Measurements from ENCODE around the gene ZNF346. TPM values are rescaled to one million over a fixed set of nuclear protein-coding genes. Genes with fewer than 3 reads are reported as not detected.

Gene ZNF346
- total RNA-seq, 3 donors from 2014 or later (not counting 1 experiment from before 2014, with no cell fraction given), result 20.2 to 27.9 (median 21.6) TPM

GRCh38 chr5:177099422-177100093 is 77.1 kb downstream of the ZNF346 start:
- Histone ChIP-seq H3K36me3 (ENCODE audit: control insufficient read depth, insufficient read depth, low read length) (no peaks in the 10 kb centered on the region), H3K27ac (ENCODE audit: low read length) (no peak overlapping the region), H3K4me1 (ENCODE audit: control insufficient read depth, insufficient read depth, low read length) (no peaks in the 10 kb centered on the region), H3K9me3 (ENCODE audit: control insufficient read depth, insufficient read depth, low read length) (no peaks in the 10 kb centered on the region), H3K4me3 (ENCODE audit: low read length) (no peak overlapping the region), H3K27me3 (ENCODE audit: control insufficient read depth, insufficient read depth, low read length) (no peaks in the 10 kb centered on the region)
- no peaks in the 10 kb centered on the region for H3K4me1 Mint-ChIP-seq
- ATAC-seq (no peak), DNase-seq (no peak)
- TF ChIP-seq CTCF (IDR thresholded peaks at IDR 0.05), result no peak
- no peak overlapping the region for H3K27ac Mint-ChIP-seq
- intact Hi-C loops (cut with micrococcal nuclease), result no loop called here
- H3K27me3 Mint-ChIP-seq (ENCODE audit: low read depth in 2 of 2), result no peaks in the 10 kb centered on the region
- H3K9me3 Mint-ChIP-seq, result no peaks in the 10 kb centered on the region
- no peaks in the 10 kb centered on the region for H3K36me3 Mint-ChIP-seq
- H3K4me3 Mint-ChIP-seq, result no peak overlapping the region
- WGBS (ENCODE audit: insufficient coverage), result 65% methylated on average over 12 of the region's 13 CpGs

DNA sequence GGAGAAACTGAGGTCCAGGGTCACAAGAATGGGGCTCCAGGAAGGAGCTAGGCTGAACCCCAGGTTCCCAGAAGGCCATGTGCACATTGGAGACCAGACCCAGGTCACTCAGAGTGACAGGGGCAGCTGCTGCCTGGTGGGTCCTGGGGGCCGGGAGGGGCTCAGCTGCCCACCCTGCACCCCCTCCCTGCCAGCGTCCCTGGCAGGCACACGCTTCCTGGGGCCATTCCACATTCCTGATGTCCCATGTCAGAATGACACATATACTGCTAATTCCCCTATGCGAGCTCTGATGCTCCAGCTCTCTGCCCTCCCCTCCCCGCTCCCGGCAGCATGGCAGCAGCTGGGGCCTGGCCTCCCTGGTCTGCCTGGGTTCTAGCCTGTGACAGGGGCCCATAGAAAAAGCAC is 78.2 kb downstream of the ZNF346 start:
- 91% methylated on average over 6 of the region's 6 CpGs for WGBS (ENCODE audit: insufficient coverage)
- no peak for DNase-seq
- Mint-ChIP-seq H3K4me3 (no peak overlapping the region), H3K4me1 (no peaks in the 10 kb centered on the region), H3K27ac (no peak overlapping the region), H3K27me3 (ENCODE audit: low read depth in 2 of 2) (no peaks in the 10 kb centered on the region), H3K9me3 (no peaks in the 10 kb centered on the region), H3K36me3 (no peaks in the 10 kb centered on the region)
- Histone ChIP-seq H3K4me1 (ENCODE audit: control insufficient read depth, insufficient read depth, low read length) (no peaks in the 10 kb centered on the region), H3K27ac (ENCODE audit: low read length) (no peak overlapping the region), H3K27me3 (ENCODE audit: control insufficient read depth, insufficient read depth, low read length) (no peaks in the 10 kb centered on the region), H3K4me3 (ENCODE audit: low read length) (no peak overlapping the region), H3K9me3 (ENCODE audit: control insufficient read depth, insufficient read depth, low read length) (no peaks in the 10 kb centered on the region), H3K36me3 (ENCODE audit: control insufficient read depth, insufficient read depth, low read length) (no peaks in the 10 kb centered on the region)
- intact Hi-C loops (cut with micrococcal nuclease), result no loop called here
- no peak for ATAC-seq
- no peak for TF ChIP-seq CTCF (IDR thresholded peaks at IDR 0.05)

- Histone ChIP-seq H3K36me3 (ENCODE audit: control insufficient read depth, insufficient read depth, low read length) (no peaks in the 10 kb centered on the region), H3K4me1 (ENCODE audit: control insufficient read depth, insufficient read depth, low read length) (no peaks in the 10 kb centered on the region), H3K4me3 (ENCODE audit: low read length) (no peak overlapping the region), H3K27me3 (ENCODE audit: control insufficient read depth, insufficient read depth, low read length) (no peaks in the 10 kb centered on the region), H3K27ac (ENCODE audit: low read length) (no peak overlapping the region), H3K9me3 (ENCODE audit: control insufficient read depth, insufficient read depth, low read length) (no peaks in the 10 kb centered on the region)
- Mint-ChIP-seq H3K27me3 (ENCODE audit: low read depth in 2 of 2) (no peaks in the 10 kb centered on the region), H3K4me1 (no peaks in the 10 kb centered on the region), H3K4me3 (no peak overlapping the region), H3K9me3 (no peaks in the 10 kb centered on the region), H3K36me3 (no peaks in the 10 kb centered on the region), H3K27ac (no peak overlapping the region)
- 67% methylated on average over 9 of the region's 9 CpGs for WGBS (ENCODE audit: insufficient coverage)
- intact Hi-C loops (cut with micrococcal nuclease), result no loop called here
- DNase-seq, result no peak
- no peak for TF ChIP-seq CTCF (IDR thresholded peaks at IDR 0.05)
- ATAC-seq, result peak in 1 of 3 donors; percentile 16
These were observed 81.2 kb downstream of the ZNF346 start for GRCh38 chr5:177103523-177104253.

Data from natural killer cell (primary cell).